WTC11 (cell line): Measurements from ENCODE around the gene STARD7. TPM values are rescaled to one million over a fixed set of nuclear protein-coding genes. Genes with fewer than 3 reads are reported as not detected.
A peak's percentile ranks its signal among the peaks of the same experiment; 100 is the strongest.

Source experiments
- ATAC-seq: fragments of 200-7000 bp; cut with Tn5 transposase; 2 replicates; pipeline ENCODE4 v1.10.0; 2021; ENCODE audit warnings: mild to moderate bottlenecking, moderate library complexity
- Bru-seq: library from RNA; stranded (reverse); fragments of 400-500 nt; gene quantifications from one replicate; lab custom pipeline; 2021; lab: Mats Ljungman, UMichigan
- CTCF ChIA-PET: fragments of 300-600 bp; sonication (Branson Sonifier 250); formaldehyde crosslinking; loops from one replicate; lab custom pipeline; 2021; ENCODE audit warnings: antibody characterized with exemption; lab: Charles Lee
- POLR2A ChIA-PET: fragments of 350-600 bp; sonication (Branson Sonifier 250); formaldehyde crosslinking; loops from one replicate; lab custom pipeline; 2021; ENCODE audit warnings: antibody characterized with exemption; lab: Charles Lee
- DNase-seq: peaks from one replicate; pipeline ENCODE4 v3.0.0; 2021; ENCODE audit warnings: low spot score
- H3K27ac Mint-ChIP-seq: 2 replicates; pipeline ENCODE4 v1.8.0; 2021; ENCODE audit warnings: mixed read lengths
- H3K27me3 Mint-ChIP-seq: 2 replicates; pipeline ENCODE4 v1.8.0; 2021; ENCODE audit warnings: low read depth, mild to moderate bottlenecking, moderate library complexity, mixed read lengths
- H3K36me3 Mint-ChIP-seq: 2 replicates; pipeline ENCODE4 v1.8.0; 2021; ENCODE audit warnings: mixed read lengths
- H3K4me1 Mint-ChIP-seq: 2 replicates; pipeline ENCODE4 v1.8.0; 2022; ENCODE audit warnings: mixed read lengths
- H3K4me3 Mint-ChIP-seq: 2 replicates; pipeline ENCODE4 v1.8.0; 2021; ENCODE audit warnings: mild to moderate bottlenecking, moderate library complexity, mixed read lengths
- H3K9me3 Mint-ChIP-seq: 2 replicates; pipeline ENCODE4 v1.8.0; 2021; ENCODE audit warnings: mixed read lengths
- CBFB ChIP-seq: sonication (generic); formaldehyde crosslinking; IDR thresholded peaks from 2 replicates; pipeline ENCODE4 v1.8.1; 2022; ENCODE audit warnings: mild to moderate bottlenecking, low read depth, missing genetic modification reagents
- FOXJ3 ChIP-seq: sonication (generic); formaldehyde crosslinking; IDR thresholded peaks from 2 replicates; pipeline ENCODE4 v1.9.0; 2021; ENCODE audit warnings: missing genetic modification reagents, mild to moderate bottlenecking, borderline replicate concordance
- ZNF232 ChIP-seq: sonication (generic); formaldehyde crosslinking; IDR thresholded peaks from 2 replicates; pipeline ENCODE4 v1.8.0; 2022; ENCODE audit warnings: mild to moderate bottlenecking, missing genetic modification reagents
- ZNF263 ChIP-seq: sonication (generic); formaldehyde crosslinking; IDR thresholded peaks from 2 replicates; pipeline ENCODE4 v1.8.1; 2022; ENCODE audit warnings: low read depth, mild to moderate bottlenecking, moderate library complexity, missing genetic modification reagents
- ZNF317 ChIP-seq: sonication (generic); formaldehyde crosslinking; IDR thresholded peaks from 2 replicates; pipeline ENCODE4 v1.8.1; 2023; ENCODE audit warnings: low read depth, mild to moderate bottlenecking, moderate library complexity, missing genetic modification reagents, borderline replicate concordance
- ZNF423 ChIP-seq: fragments of 250-450 bp; sonication (Bioruptor Pico); IDR thresholded peaks from 2 replicates; pipeline ENCODE4 v2.1.2; 2022; ENCODE audit warnings: mild to moderate bottlenecking, moderate library complexity
- long read RNA-seq, 3 experiments: library from RNA in 1 of 3; library from capped mRNA in 1 of 3; library from polyadenylated mRNA in 1 of 3; unstranded in 2 of 3; stranded (forward) in 1 of 3; transcript quantifications; one replicate each; pipeline ENCODE4 v2.0.0, GENCODE V29; 2021
- total RNA-seq: library from RNA; stranded (reverse); gene quantifications from 3 replicates; pipeline ENCODE4 v1.2.3, GENCODE V29; 2021
- TF ChIP-seq, protein P1 (sequence below): fragments of 250-450 bp; sonication (Bioruptor Pico); IDR thresholded peaks from 2 replicates; pipeline ENCODE4 v1.9.0; 2021; ENCODE audit warnings: mild to moderate bottlenecking
- TF ChIP-seq, protein P2 (sequence below): sonication (generic); formaldehyde crosslinking; IDR thresholded peaks from 2 replicates; pipeline ENCODE4 v1.8.0; 2023; ENCODE audit warnings: missing genetic modification reagents, mild to moderate bottlenecking, borderline replicate concordance
- TF ChIP-seq, protein P3 (sequence below): sonication (generic); formaldehyde crosslinking; IDR thresholded peaks from 2 replicates; pipeline ENCODE4 v1.8.1; 2022; ENCODE audit warnings: mild to moderate bottlenecking, moderate library complexity, missing genetic modification reagents
- TF ChIP-seq, protein P4 (sequence below): sonication (generic); formaldehyde crosslinking; IDR thresholded peaks from 2 replicates; pipeline ENCODE4 v1.8.1; 2022; ENCODE audit warnings: low read depth, missing genetic modification reagents, borderline replicate concordance
- TF ChIP-seq, protein P5 (sequence below): sonication (generic); formaldehyde crosslinking; IDR thresholded peaks from 2 replicates; pipeline ENCODE4 v1.8.1; 2022; ENCODE audit warnings: mild to moderate bottlenecking, missing genetic modification reagents, moderate library complexity, borderline replicate concordance
- TF ChIP-seq, protein P6 (sequence below): sonication (generic); formaldehyde crosslinking; IDR thresholded peaks from 2 replicates; pipeline ENCODE4 v1.8.1; 2023; ENCODE audit warnings: mild to moderate bottlenecking, missing genetic modification reagents, borderline replicate concordance

Gene STARD7, protein sequence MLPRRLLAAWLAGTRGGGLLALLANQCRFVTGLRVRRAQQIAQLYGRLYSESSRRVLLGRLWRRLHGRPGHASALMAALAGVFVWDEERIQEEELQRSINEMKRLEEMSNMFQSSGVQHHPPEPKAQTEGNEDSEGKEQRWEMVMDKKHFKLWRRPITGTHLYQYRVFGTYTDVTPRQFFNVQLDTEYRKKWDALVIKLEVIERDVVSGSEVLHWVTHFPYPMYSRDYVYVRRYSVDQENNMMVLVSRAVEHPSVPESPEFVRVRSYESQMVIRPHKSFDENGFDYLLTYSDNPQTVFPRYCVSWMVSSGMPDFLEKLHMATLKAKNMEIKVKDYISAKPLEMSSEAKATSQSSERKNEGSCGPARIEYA
- total RNA-seq (199 to 217 TPM (median 201 TPM) in 3 replicates), Bru-seq, nascent RNA (percentile 95 among the genes with signal in this experiment)
- long read RNA-seq, experiment 1, transcript STARD7-201 (8 exons, 3,368 nt): major isoform, 1,510 of 1,718 reads
- long read RNA-seq, experiment 1, partial matches to known transcripts: 50 of 1,718 reads
- long read RNA-seq, experiment 1, other reads (novel, unspliced or antisense): 156 of 1,718 reads
- long read RNA-seq, experiment 2, transcript STARD7-201 (8 exons, 3,368 nt): major isoform, 118 of 239 reads
- long read RNA-seq, experiment 2, partial matches to known transcripts: 12 of 239 reads
- long read RNA-seq, experiment 2, other reads (novel, unspliced or antisense): 108 of 239 reads
- long read RNA-seq, experiment 3, transcript STARD7-201 (8 exons, 3,368 nt): major isoform, 7 of 19 reads
- long read RNA-seq, experiment 3, partial matches to known transcripts: 6 of 19 reads
- long read RNA-seq, experiment 3, other reads (novel, unspliced or antisense): 6 of 19 reads

DNA sequence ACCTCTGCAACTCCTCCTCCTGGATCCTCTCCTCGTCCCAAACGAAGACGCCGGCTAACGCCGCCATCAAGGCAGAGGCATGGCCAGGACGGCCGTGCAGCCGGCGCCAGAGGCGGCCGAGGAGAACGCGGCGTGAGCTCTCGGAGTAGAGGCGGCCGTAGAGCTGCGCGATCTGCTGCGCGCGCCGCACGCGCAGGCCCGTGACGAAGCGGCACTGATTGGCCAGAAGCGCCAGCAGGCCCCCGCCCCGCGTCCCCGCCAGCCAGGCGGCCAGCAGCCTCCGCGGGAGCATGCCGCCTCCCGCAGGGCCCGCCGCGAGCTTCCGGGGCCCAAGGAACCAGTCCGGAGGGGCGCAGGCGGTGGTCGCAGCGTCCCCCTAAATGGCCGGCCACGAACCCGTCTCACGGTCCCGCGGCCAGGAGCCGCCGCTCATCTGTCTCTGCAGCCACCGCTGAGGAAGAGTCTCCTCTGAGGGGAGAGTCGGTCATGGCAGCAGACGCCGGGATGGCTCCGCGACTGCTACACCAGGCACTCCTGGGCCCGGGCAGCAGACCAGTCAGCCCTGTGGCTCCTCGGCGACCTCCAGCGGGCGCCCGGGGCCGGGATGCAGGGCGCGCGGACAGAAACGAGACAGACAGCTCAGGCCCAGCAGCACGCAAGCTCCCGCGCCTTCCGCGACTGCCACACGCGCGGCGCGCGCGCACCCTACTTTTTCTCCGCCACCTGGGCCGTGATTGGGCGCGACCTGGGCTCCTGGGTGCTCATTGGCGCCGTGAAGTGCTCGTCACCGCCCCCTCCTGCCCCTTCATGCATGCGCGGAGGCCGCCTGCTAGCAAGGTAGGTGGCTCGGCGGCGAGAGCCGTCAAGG is at the start of gene STARD7:
TSS of gene STARD7 (minus strand) at position 685 of the 868 bp plus-strand sequence. CDS start at position 292, 393 bp downstream.
- ATAC-seq (peak; percentile 95), DNase-seq (peak; percentile 99)
- Mint-ChIP-seq H3K4me1 (peaks cover 48% of the 10 kb centered on the region), H3K36me3 (peaks cover 14% of the 10 kb centered on the region), H3K9me3 (no peaks in the 10 kb centered on the region), H3K27ac (peak within 1 kb of the TSS; percentile 98), H3K27me3 (no peaks in the 10 kb centered on the region), H3K4me3 (peak within 1 kb of the TSS; percentile 100)
- POLR2A ChIA-PET: interaction anchor here (0.6 to 2.0 kb wide), 11 partner anchors 8 to 127 kb away, joined by 3 to 7 read pairs (median 5); partner anchors contain the start of genes ASTL and NCAPH
- CTCF ChIA-PET: interaction anchor here (0.6 to 3.4 kb wide), 15 partner anchors 9 to 598 kb away, joined by 3 to 25 read pairs (median 4); partner anchors contain the start of gene ASTL
- TF ChIP-seq, protein P1, sequence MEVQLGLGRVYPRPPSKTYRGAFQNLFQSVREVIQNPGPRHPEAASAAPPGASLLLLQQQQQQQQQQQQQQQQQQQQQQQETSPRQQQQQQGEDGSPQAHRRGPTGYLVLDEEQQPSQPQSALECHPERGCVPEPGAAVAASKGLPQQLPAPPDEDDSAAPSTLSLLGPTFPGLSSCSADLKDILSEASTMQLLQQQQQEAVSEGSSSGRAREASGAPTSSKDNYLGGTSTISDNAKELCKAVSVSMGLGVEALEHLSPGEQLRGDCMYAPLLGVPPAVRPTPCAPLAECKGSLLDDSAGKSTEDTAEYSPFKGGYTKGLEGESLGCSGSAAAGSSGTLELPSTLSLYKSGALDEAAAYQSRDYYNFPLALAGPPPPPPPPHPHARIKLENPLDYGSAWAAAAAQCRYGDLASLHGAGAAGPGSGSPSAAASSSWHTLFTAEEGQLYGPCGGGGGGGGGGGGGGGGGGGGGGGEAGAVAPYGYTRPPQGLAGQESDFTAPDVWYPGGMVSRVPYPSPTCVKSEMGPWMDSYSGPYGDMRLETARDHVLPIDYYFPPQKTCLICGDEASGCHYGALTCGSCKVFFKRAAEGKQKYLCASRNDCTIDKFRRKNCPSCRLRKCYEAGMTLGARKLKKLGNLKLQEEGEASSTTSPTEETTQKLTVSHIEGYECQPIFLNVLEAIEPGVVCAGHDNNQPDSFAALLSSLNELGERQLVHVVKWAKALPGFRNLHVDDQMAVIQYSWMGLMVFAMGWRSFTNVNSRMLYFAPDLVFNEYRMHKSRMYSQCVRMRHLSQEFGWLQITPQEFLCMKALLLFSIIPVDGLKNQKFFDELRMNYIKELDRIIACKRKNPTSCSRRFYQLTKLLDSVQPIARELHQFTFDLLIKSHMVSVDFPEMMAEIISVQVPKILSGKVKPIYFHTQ (CRISPR knock-in tag): no peak
- TF ChIP-seq, protein P2, sequence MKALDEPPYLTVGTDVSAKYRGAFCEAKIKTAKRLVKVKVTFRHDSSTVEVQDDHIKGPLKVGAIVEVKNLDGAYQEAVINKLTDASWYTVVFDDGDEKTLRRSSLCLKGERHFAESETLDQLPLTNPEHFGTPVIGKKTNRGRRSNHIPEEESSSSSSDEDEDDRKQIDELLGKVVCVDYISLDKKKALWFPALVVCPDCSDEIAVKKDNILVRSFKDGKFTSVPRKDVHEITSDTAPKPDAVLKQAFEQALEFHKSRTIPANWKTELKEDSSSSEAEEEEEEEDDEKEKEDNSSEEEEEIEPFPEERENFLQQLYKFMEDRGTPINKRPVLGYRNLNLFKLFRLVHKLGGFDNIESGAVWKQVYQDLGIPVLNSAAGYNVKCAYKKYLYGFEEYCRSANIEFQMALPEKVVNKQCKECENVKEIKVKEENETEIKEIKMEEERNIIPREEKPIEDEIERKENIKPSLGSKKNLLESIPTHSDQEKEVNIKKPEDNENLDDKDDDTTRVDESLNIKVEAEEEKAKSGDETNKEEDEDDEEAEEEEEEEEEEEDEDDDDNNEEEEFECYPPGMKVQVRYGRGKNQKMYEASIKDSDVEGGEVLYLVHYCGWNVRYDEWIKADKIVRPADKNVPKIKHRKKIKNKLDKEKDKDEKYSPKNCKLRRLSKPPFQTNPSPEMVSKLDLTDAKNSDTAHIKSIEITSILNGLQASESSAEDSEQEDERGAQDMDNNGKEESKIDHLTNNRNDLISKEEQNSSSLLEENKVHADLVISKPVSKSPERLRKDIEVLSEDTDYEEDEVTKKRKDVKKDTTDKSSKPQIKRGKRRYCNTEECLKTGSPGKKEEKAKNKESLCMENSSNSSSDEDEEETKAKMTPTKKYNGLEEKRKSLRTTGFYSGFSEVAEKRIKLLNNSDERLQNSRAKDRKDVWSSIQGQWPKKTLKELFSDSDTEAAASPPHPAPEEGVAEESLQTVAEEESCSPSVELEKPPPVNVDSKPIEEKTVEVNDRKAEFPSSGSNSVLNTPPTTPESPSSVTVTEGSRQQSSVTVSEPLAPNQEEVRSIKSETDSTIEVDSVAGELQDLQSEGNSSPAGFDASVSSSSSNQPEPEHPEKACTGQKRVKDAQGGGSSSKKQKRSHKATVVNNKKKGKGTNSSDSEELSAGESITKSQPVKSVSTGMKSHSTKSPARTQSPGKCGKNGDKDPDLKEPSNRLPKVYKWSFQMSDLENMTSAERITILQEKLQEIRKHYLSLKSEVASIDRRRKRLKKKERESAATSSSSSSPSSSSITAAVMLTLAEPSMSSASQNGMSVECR (CRISPR knock-in tag): no peak; the same call in 1 of the 2 replicates
- TF ChIP-seq, protein P3, sequence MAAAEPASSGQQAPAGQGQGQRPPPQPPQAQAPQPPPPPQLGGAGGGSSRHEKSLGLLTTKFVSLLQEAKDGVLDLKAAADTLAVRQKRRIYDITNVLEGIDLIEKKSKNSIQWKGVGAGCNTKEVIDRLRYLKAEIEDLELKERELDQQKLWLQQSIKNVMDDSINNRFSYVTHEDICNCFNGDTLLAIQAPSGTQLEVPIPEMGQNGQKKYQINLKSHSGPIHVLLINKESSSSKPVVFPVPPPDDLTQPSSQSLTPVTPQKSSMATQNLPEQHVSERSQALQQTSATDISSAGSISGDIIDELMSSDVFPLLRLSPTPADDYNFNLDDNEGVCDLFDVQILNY: peak; percentile 67
- TF ChIP-seq, protein P4, sequence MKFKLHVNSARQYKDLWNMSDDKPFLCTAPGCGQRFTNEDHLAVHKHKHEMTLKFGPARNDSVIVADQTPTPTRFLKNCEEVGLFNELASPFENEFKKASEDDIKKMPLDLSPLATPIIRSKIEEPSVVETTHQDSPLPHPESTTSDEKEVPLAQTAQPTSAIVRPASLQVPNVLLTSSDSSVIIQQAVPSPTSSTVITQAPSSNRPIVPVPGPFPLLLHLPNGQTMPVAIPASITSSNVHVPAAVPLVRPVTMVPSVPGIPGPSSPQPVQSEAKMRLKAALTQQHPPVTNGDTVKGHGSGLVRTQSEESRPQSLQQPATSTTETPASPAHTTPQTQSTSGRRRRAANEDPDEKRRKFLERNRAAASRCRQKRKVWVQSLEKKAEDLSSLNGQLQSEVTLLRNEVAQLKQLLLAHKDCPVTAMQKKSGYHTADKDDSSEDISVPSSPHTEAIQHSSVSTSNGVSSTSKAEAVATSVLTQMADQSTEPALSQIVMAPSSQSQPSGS (CRISPR knock-in tag): no peak
- peak; percentile 82 for TF ChIP-seq ZNF423 (CRISPR knock-in tag)
- 0 out of 2 replicates have a peak, but pooled peaks have one; percentile 22 for TF ChIP-seq ZNF232
- no peak for TF ChIP-seq FOXJ3 (CRISPR knock-in tag)
- 0 out of 2 replicates have a peak, but pooled peaks have one; percentile 77 for TF ChIP-seq CBFB (CRISPR knock-in tag)
- TF ChIP-seq ZNF317 (CRISPR knock-in tag): no peak
- TF ChIP-seq, protein P5, sequence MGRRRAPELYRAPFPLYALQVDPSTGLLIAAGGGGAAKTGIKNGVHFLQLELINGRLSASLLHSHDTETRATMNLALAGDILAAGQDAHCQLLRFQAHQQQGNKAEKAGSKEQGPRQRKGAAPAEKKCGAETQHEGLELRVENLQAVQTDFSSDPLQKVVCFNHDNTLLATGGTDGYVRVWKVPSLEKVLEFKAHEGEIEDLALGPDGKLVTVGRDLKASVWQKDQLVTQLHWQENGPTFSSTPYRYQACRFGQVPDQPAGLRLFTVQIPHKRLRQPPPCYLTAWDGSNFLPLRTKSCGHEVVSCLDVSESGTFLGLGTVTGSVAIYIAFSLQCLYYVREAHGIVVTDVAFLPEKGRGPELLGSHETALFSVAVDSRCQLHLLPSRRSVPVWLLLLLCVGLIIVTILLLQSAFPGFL (CRISPR knock-in tag): no peak
- TF ChIP-seq, protein P6, sequence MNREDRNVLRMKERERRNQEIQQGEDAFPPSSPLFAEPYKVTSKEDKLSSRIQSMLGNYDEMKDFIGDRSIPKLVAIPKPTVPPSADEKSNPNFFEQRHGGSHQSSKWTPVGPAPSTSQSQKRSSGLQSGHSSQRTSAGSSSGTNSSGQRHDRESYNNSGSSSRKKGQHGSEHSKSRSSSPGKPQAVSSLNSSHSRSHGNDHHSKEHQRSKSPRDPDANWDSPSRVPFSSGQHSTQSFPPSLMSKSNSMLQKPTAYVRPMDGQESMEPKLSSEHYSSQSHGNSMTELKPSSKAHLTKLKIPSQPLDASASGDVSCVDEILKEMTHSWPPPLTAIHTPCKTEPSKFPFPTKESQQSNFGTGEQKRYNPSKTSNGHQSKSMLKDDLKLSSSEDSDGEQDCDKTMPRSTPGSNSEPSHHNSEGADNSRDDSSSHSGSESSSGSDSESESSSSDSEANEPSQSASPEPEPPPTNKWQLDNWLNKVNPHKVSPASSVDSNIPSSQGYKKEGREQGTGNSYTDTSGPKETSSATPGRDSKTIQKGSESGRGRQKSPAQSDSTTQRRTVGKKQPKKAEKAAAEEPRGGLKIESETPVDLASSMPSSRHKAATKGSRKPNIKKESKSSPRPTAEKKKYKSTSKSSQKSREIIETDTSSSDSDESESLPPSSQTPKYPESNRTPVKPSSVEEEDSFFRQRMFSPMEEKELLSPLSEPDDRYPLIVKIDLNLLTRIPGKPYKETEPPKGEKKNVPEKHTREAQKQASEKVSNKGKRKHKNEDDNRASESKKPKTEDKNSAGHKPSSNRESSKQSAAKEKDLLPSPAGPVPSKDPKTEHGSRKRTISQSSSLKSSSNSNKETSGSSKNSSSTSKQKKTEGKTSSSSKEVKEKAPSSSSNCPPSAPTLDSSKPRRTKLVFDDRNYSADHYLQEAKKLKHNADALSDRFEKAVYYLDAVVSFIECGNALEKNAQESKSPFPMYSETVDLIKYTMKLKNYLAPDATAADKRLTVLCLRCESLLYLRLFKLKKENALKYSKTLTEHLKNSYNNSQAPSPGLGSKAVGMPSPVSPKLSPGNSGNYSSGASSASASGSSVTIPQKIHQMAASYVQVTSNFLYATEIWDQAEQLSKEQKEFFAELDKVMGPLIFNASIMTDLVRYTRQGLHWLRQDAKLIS (CRISPR knock-in tag): 0 out of 2 replicates have a peak, but pooled peaks have one; percentile 33
- no peak; the same call in 1 of the 2 replicates for TF ChIP-seq ZNF263 (CRISPR knock-in tag)
